B cell (primary cell): ENCODE measurements around the gene NPEPPS. TPM values are rescaled to one million over a fixed set of nuclear protein-coding genes. Genes with fewer than 3 reads are reported as not detected.
A peak's percentile ranks its signal among the peaks of the same experiment; 100 is the strongest.
"Not testable (repeated sequence)": the region's sequence is repeated elsewhere in the genome, so short reads cannot be mapped to it uniquely, and the experiment has no call there.

Source experiments
- ATAC-seq: fragments of 200-7000 bp; cut with Tn5 transposase; one replicate; pipeline ENCODE4 v1.10.0; 2021; ENCODE audit warnings: low read depth, mild to moderate bottlenecking, moderate number of reproducible peaks, moderate library complexity
- CTCF ChIA-PET: fragments of 350-600 bp; sonication (Branson Sonifier 250); formaldehyde crosslinking; loops from one replicate; lab custom pipeline; 2021; ENCODE audit warnings: antibody characterized with exemption, inconsistent platforms; lab: Charles Lee
- POLR2A ChIA-PET: fragments of 350-600 bp; sonication (Branson Sonifier 250); formaldehyde crosslinking; loops from one replicate; lab custom pipeline; 2021; ENCODE audit warnings: antibody characterized with exemption; lab: Charles Lee
- DNase-seq: peaks from one replicate; pipeline ENCODE4 v3.0.0; 2013
- H2AFZ ChIP-seq: 2 replicates; pipeline ENCODE4 v1.6.1; 2012; ENCODE audit warnings: mild to moderate bottlenecking, low read depth, low read length; ENCODE audit not compliant: insufficient read depth, poor library complexity, severe bottlenecking
- H3K27ac ChIP-seq, 2 donors: 1 replicate in 1 of 2; 2 replicates in 1 of 2; pipeline ENCODE4 v1.5.1; 2012 to 2013; ENCODE audit warnings: low read length in 2 of 2, mild to moderate bottlenecking in 2 of 2, moderate library complexity in 1 of 2
- H3K27me3 ChIP-seq, 4 experiments: fragments of 200-600 bp in 1 of 4; sonication (generic) in 1 of 4; replicated peaks in 1 of 4; 1 replicate in 2 of 4; 2 replicates in 2 of 4; pipeline versions ENCODE4 v1.6.1 to v1.7.0; 2013 to 2016; ENCODE audit warnings: low read length in 3 of 4, mild to moderate bottlenecking in 2 of 4, mixed read lengths in 1 of 4, moderate library complexity in 1 of 4; ENCODE audit not compliant: insufficient read depth in 4 of 4, control insufficient read depth in 3 of 4; ENCODE audit errors: control extremely low read depth in 1 of 4
- H3K36me3 ChIP-seq, 2 experiments: replicated peaks in 1 of 2; 1 replicate in 1 of 2; 2 replicates in 1 of 2; pipeline versions ENCODE4 v1.6.1 to v1.7.1; 2013; ENCODE audit warnings: low read length in 1 of 2; ENCODE audit not compliant: insufficient read depth in 2 of 2, control insufficient read depth in 1 of 2; ENCODE audit errors: control extremely low read depth in 1 of 2, extremely low read depth in 1 of 2
- H3K4me1 ChIP-seq, 2 donors: fragments of 200-600 bp in 1 of 2; sonication (generic) in 1 of 2; 1 replicate in 1 of 2; 2 replicates in 1 of 2; pipeline versions ENCODE4 v1.5.1 to v1.6.1; 2013 to 2017; ENCODE audit warnings: low read length in 2 of 2; ENCODE audit not compliant: control insufficient read depth in 2 of 2, insufficient read depth in 2 of 2
- H3K4me2 ChIP-seq: replicated peaks from 2 replicates; pipeline ENCODE3; 2012; ENCODE audit warnings: mild to moderate bottlenecking, low read depth, low read length; ENCODE audit not compliant: poor library complexity, severe bottlenecking
- H3K4me3 ChIP-seq, 5 experiments: fragments of 200-600 bp in 1 of 5; sonication (generic) in 1 of 5; 1 replicate in 3 of 5; 2 replicates in 2 of 5; pipeline versions ENCODE4 v1.5.1 to v1.7.0; 2011 to 2016; ENCODE audit warnings: low read length in 4 of 5, mild to moderate bottlenecking in 4 of 5, low read depth in 2 of 5, control low read depth in 1 of 5, moderate library complexity in 1 of 5; ENCODE audit not compliant: insufficient read depth in 1 of 5; ENCODE audit errors: control extremely low read depth in 1 of 5, extremely low read depth in 1 of 5
- H3K79me2 ChIP-seq: fragments of 200-600 bp; sonication (generic); one replicate; pipeline ENCODE4 v1.6.0; 2016; ENCODE audit warnings: low read length; ENCODE audit not compliant: control insufficient read depth, insufficient read depth
- H3K9ac ChIP-seq: fragments of 200-600 bp; sonication (generic); 2 replicates; pipeline ENCODE4 v1.6.1; 2017; ENCODE audit warnings: mild to moderate bottlenecking, low read length, moderate library complexity
- H3K9me3 ChIP-seq, 3 donors: one replicate each; pipeline versions ENCODE4 v1.6.1 to v1.7.1; 2013; ENCODE audit warnings: low read length in 2 of 3; ENCODE audit not compliant: control insufficient read depth in 2 of 3, insufficient read depth in 1 of 3; ENCODE audit errors: control extremely low read depth in 1 of 3
- H4K20me1 ChIP-seq: 2 replicates; pipeline ENCODE4 v1.6.0; 2012; ENCODE audit warnings: mild to moderate bottlenecking, low read length; ENCODE audit not compliant: insufficient read depth, control insufficient read depth, poor library complexity, severe bottlenecking
- H3K27ac Mint-ChIP-seq: one replicate; pipeline ENCODE4 v1.8.0; 2021; ENCODE audit warnings: mixed read lengths
- H3K27me3 Mint-ChIP-seq: one replicate; pipeline ENCODE4 v1.8.0; 2021; ENCODE audit warnings: mixed read lengths
- H3K4me1 Mint-ChIP-seq: one replicate; pipeline ENCODE4 v1.8.0; 2021; ENCODE audit warnings: mixed read lengths
- H3K4me3 Mint-ChIP-seq: one replicate; pipeline ENCODE4 v1.8.0; 2021; ENCODE audit warnings: mixed read lengths
- H3K9me3 Mint-ChIP-seq: one replicate; pipeline ENCODE4 v1.8.0; 2022; ENCODE audit warnings: mixed read lengths; ENCODE audit not compliant: insufficient read depth
- WGBS: methylation state at CpG from one replicate; pipeline ENCODE4 v1.1.5; 2013; ENCODE audit warnings: missing lambda C conversion rate; ENCODE audit not compliant: insufficient coverage; 5-methylcytosine and 5-hydroxymethylcytosine counted together
- intact Hi-C: fragments of 100-400 bp; cut with micrococcal nuclease; formaldehyde crosslinking; loops from one replicate; pipeline ENCODE4 v1.10.0; 2022
- polyA plus RNA-seq: library from polyadenylated mRNA; depleted of rRNA; stranded (reverse); fragments of >200 nt; gene quantifications from 2 replicates; pipeline ENCODE4 v1.2.3, GENCODE V29; 2012
- total RNA-seq, 2 donors: library from RNA; stranded (reverse); fragments of 120-200 nt in 1 of 2; gene quantifications; 1 replicate in 1 of 2; 2 replicates in 1 of 2; pipeline versions ENCODE4 v1.2.3 to v1.2.4, GENCODE V29; 2013 to 2022

NPEPPS gene
- total and polyA plus RNA-seq, 2 donors (not counting 1 experiment from before 2014, with no cell fraction given): 47.8 to 160 TPM

DNA sequence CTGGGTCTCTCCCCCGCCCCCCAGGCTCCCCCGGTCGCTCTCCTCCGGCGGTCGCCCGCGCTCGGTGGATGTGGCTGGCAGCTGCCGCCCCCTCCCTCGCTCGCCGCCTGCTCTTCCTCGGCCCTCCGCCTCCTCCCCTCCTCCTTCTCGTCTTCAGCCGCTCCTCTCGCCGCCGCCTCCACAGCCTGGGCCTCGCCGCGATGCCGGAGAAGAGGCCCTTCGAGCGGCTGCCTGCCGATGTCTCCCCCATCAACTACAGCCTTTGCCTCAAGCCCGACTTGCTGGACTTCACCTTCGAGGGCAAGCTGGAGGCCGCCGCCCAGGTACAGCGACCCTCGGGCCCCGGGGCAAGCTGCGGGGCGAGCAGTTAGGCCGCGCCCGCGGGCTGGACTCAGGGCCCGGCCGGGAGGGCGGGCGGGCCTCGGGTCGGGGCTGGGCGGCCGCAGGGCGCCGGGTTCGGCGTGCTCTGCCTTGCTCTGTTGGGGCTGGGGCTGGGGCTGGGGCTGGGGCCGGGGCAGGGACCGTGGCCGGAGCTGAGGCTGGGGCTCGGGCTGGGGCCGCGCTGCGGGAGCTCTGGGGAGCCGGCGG lies 419 bp downstream of the NPEPPS start:
- peak overlapping the region; percentile 53 for H3K9ac ChIP-seq

DNA sequence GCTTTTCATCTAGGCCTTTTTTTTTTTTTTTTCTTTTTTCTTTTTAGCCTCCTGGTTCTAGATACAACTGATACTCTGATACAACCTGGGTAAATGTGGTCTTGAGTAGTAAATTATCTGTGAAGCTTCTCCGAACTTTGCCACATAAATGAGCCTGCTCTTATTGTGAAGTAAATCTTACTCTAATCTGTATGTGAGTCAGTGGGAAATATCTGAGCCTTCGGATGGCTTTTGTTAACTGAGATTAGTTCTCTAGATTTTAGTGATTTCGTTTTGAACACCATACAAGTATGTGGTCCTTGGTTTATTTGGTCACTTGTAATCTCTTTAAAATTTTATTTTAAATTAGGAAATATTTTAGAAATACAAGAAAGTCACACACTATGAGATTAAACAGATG lies 8.2 kb downstream of the NPEPPS start:
- H3K27me3 ChIP-seq, DNase-seq, H3K27ac ChIP-seq, intact Hi-C loops, H3K36me3 ChIP-seq, H3K9me3 Mint-ChIP-seq, H3K27ac Mint-ChIP-seq, H3K9me3 ChIP-seq, H3K4me2 ChIP-seq, H3K4me3 Mint-ChIP-seq, H3K9ac ChIP-seq, H3K27me3 Mint-ChIP-seq, POLR2A ChIA-PET, H3K4me1 ChIP-seq, H2AFZ ChIP-seq, ATAC-seq, H3K4me3 ChIP-seq, H3K4me1 Mint-ChIP-seq, H4K20me1 ChIP-seq: not testable (repeated sequence)
- CTCF ChIA-PET: interaction anchor here (0.7 kb wide), 1 partner anchor 126 kb away, joined by 4 read pairs; no protein-coding TSS in a partner anchor
- no CpG with 5 or more reads among the region's 3 CpGs for WGBS
- peaks cover 60% of the 10 kb centered on the region for H3K79me2 ChIP-seq

More for the DNA sequence above, 419 bp downstream of the NPEPPS start:
- Histone ChIP-seq H2AFZ (peak overlapping the region; percentile 62), H3K27ac (peak overlapping the region in 1 of 2 donors; percentile 54), H3K4me3 (peak overlapping the region in 4 of 5 experiments; percentile 41 to 62 (median 49)), H3K79me2 (peaks cover 14% of the 10 kb centered on the region), H3K4me2 (peak overlapping the region; percentile 67)
- H3K36me3 ChIP-seq, H3K27me3 Mint-ChIP-seq, CTCF ChIA-PET, H3K27me3 ChIP-seq, H3K27ac Mint-ChIP-seq, H4K20me1 ChIP-seq, H3K4me3 Mint-ChIP-seq, H3K9me3 ChIP-seq, H3K4me1 ChIP-seq, H3K9me3 Mint-ChIP-seq, POLR2A ChIA-PET, intact Hi-C loops: not testable (repeated sequence)
- DNase-seq: peak; percentile 43
- H3K4me1 Mint-ChIP-seq: peaks cover 14% of the 10 kb centered on the region
- ATAC-seq: peak; percentile 31
- 0% methylated on average over 7 of the region's 61 CpGs for whole genome bisulfite sequencing

DNA sequence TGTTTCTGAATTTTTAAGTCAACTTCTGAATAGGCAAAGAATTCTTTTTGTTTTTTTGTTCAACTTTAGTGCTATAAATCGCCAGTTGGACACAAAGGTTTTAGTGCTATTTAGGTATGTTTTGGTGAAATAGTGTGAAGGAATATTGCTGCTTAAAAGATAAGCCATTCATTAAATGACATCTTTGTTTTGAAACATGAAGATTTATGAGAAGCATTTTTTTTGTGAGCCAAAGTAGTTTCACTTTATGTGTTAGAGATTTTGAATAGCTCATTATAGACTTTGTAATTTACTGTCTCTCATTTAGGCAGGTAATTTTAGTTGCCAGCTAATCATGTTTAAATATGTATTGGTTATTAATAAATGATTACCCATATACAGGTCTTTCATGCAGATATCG lies 10.8 kb downstream of the NPEPPS start:
- intact Hi-C loops, POLR2A ChIA-PET, ATAC-seq, H3K9ac ChIP-seq, H4K20me1 ChIP-seq, H3K27me3 ChIP-seq, DNase-seq, H3K27ac ChIP-seq, H3K4me3 ChIP-seq, H3K36me3 ChIP-seq, CTCF ChIA-PET, H3K4me3 Mint-ChIP-seq, H3K27me3 Mint-ChIP-seq, H3K27ac Mint-ChIP-seq, H3K9me3 Mint-ChIP-seq, H3K9me3 ChIP-seq, H2AFZ ChIP-seq, H3K4me1 Mint-ChIP-seq, H3K4me2 ChIP-seq, H3K4me1 ChIP-seq: not testable (repeated sequence)
- WGBS: no CpG with 5 or more reads among the region's 2 CpGs
- peaks cover 48% of the 10 kb centered on the region for H3K79me2 ChIP-seq

DNA sequence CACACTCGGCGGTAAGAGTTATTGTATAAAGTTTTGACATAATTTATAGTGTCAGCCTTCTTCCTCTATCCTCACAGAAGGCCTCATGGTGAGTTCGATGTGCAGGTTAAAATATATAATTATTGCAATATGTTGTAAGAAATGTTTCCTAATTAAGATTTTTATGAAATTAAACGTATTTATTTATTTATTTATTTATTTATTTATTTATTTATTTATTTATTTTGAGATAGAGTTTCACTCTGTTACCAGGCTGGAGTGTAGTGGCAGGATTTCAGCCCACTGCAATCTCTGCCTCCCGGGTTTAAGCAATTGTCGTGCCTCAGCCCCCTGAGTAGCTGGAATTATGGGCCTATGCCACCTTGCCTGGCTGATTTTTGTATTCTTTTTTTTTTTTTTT lies 13.4 kb downstream of the NPEPPS start:
- H3K27me3 ChIP-seq, H3K4me2 ChIP-seq, POLR2A ChIA-PET: not testable (repeated sequence)

More for the DNA sequence above, 13.4 kb downstream of the NPEPPS start:
- intact Hi-C loops, H3K36me3 ChIP-seq, H3K4me1 Mint-ChIP-seq, H2AFZ ChIP-seq, ATAC-seq, H3K27ac Mint-ChIP-seq, H3K9me3 ChIP-seq, H3K9me3 Mint-ChIP-seq, H3K27ac ChIP-seq, H3K4me3 ChIP-seq, H3K4me1 ChIP-seq, H3K27me3 Mint-ChIP-seq, H3K4me3 Mint-ChIP-seq, H3K9ac ChIP-seq, H4K20me1 ChIP-seq, DNase-seq, CTCF ChIA-PET: not testable (repeated sequence)
- WGBS: no CpG with 5 or more reads among the region's 6 CpGs
- peaks cover 24% of the 10 kb centered on the region for H3K79me2 ChIP-seq
